ENCODE data around the gene HACL1. TPM values are rescaled to one million over a fixed set of nuclear protein-coding genes. Genes with fewer than 3 reads are reported as not detected.
A peak's percentile ranks its signal among the peaks of the same experiment; 100 is the strongest.

Gene HACL1
- total and polyA plus RNA-seq, 2 experiments from 2014 or later: 11.0 to 11.2 TPM

- no peak overlapping the region for H3K27ac ChIP-seq
- H3K9me3 ChIP-seq (ENCODE audit: low read depth): no peaks in the 10 kb centered on the region
- peak in 1 of 2 donors; percentile 87 for DNase-seq (ENCODE audit: low read depth in 1 of 2, low spot score in 1 of 2)
- H3K36me3 ChIP-seq: no peaks in the 10 kb centered on the region
- no peak overlapping the region for H3K4me3 ChIP-seq
- no peaks in the 10 kb centered on the region for H3K27me3 ChIP-seq
- no peaks in the 10 kb centered on the region for H3K4me1 ChIP-seq (ENCODE audit: low read depth)
- TF ChIP-seq CTCF (IDR thresholded peaks at IDR 0.05; ENCODE audit: low read depth, low read length): no peak
These were observed 34.8 kb upstream of the HACL1 start for GRCh38 chr3:15636028-15636709.

DNA sequence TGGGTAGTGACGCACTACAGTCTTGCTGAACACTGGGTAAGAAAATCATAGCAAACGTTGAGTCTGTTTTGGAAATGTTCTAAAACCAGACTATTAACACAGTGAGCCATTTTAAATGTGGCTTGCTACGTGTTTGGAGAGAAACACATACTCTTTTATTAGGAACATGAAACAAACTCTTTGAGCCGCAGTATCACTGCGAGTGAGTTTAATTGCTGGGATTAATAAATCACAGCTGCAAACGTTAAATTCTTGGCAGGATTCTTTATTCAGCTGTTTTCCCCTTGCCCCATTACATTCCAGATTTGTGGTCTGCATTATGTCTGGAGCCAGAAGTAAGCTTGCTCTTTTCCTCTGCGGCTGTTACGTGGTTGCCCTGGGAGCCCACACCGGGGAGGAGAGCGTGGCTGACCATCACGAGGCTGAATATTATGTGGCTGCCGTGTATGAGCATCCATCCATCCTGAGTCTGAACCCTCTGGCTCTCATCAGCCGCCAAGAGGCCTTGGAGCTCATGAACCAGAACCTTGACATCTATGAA is 33.8 kb upstream of the HACL1 start:
- H3K4me1 ChIP-seq (ENCODE audit: low read depth): no peaks in the 10 kb centered on the region
- DNase-seq (ENCODE audit: low read depth in 1 of 2, low spot score in 1 of 2): peak in 1 of 2 donors; percentile 88
- H3K27ac ChIP-seq: no peak overlapping the region

GRCh38 chr3:15634671-15635070 is 33.3 kb upstream of the HACL1 start:
- Histone ChIP-seq H3K27me3 (no peaks in the 10 kb centered on the region), H3K9me3 (ENCODE audit: low read depth) (no peaks in the 10 kb centered on the region), H3K4me1 (ENCODE audit: low read depth) (no peaks in the 10 kb centered on the region), H3K36me3 (no peaks in the 10 kb centered on the region), H3K4me3 (no peak overlapping the region), H3K27ac (no peak overlapping the region)
- TF ChIP-seq CTCF (IDR thresholded peaks at IDR 0.05; ENCODE audit: low read depth, low read length): no peak
- DNase-seq (ENCODE audit: low read depth in 1 of 2, low spot score in 1 of 2): no peak

More for the DNA sequence above, 33.8 kb upstream of the HACL1 start:
- Histone ChIP-seq H3K9me3 (ENCODE audit: low read depth) (no peaks in the 10 kb centered on the region), H3K4me3 (no peak overlapping the region), H3K36me3 (no peaks in the 10 kb centered on the region), H3K27me3 (no peaks in the 10 kb centered on the region)
- TF ChIP-seq CTCF (IDR thresholded peaks at IDR 0.05; ENCODE audit: low read depth, low read length): no peak

- H3K4me3 ChIP-seq: no peak overlapping the region
- H3K27ac ChIP-seq: no peak overlapping the region
- no peaks in the 10 kb centered on the region for H3K27me3 ChIP-seq
- DNase-seq (ENCODE audit: low read depth in 1 of 2, low spot score in 1 of 2): no peak
- TF ChIP-seq CTCF (IDR thresholded peaks at IDR 0.05; ENCODE audit: low read depth, low read length): no peak
- no peaks in the 10 kb centered on the region for H3K36me3 ChIP-seq
- H3K9me3 ChIP-seq (ENCODE audit: low read depth): no peaks in the 10 kb centered on the region
- H3K4me1 ChIP-seq (ENCODE audit: low read depth): no peaks in the 10 kb centered on the region
These were observed 32.6 kb upstream of the HACL1 start for GRCh38 chr3:15633766-15634598.

GRCh38 chr3:15633159-15633558 is 31.8 kb upstream of the HACL1 start:
- Histone ChIP-seq H3K27ac (no peak overlapping the region), H3K36me3 (no peaks in the 10 kb centered on the region), H3K4me3 (no peak overlapping the region), H3K4me1 (ENCODE audit: low read depth) (no peaks in the 10 kb centered on the region), H3K27me3 (no peaks in the 10 kb centered on the region), H3K9me3 (ENCODE audit: low read depth) (no peaks in the 10 kb centered on the region)
- no peak for DNase-seq (ENCODE audit: low read depth in 1 of 2, low spot score in 1 of 2)
- TF ChIP-seq CTCF (IDR thresholded peaks at IDR 0.05; ENCODE audit: low read depth, low read length): no peak

Data from cardiac muscle cell (in vitro differentiated cells and primary cell).